OCI-LY3 (cell line): ENCODE results near the gene GMNC.
A peak's percentile ranks its signal among the peaks of the same experiment; 100 is the strongest.

Source experiments
- H2AFZ ChIP-seq: fragments of 200-600, 300-600 bp; shearing (Covaris generic); 2 replicates; pipeline ENCODE4 v1.6.0; 2014; ENCODE audit warnings: antibody characterized with exemption, low read depth, low read length
- H3K27ac ChIP-seq: fragments of 200-600, 300-600 bp; sonication (generic); 2 replicates; pipeline ENCODE4 v1.5.1; 2014; ENCODE audit warnings: mild to moderate bottlenecking, low read length, moderate library complexity, mixed read lengths
- H3K27me3 ChIP-seq: fragments of 200-600, 300-600 bp; sonication (generic); 2 replicates; pipeline ENCODE4 v1.6.1; 2014; ENCODE audit warnings: low read depth, low read length, mixed read lengths
- H3K36me3 ChIP-seq: fragments of 200-600, 300-600 bp; sonication (generic); replicated peaks from 2 replicates; pipeline ENCODE3; 2014; ENCODE audit warnings: low read depth, low read length, mixed read lengths
- H3K4me1 ChIP-seq: fragments of 300-600, 200-600 bp; sonication (generic); 2 replicates; pipeline ENCODE4 v1.6.1; 2014; ENCODE audit warnings: low read length, mixed read lengths
- H3K4me2 ChIP-seq: fragments of 200-600, 300-600 bp; sonication (generic); 2 replicates; pipeline ENCODE4 v1.6.1; 2014; ENCODE audit warnings: low read length, mixed read lengths
- H3K4me3 ChIP-seq: fragments of 300-600, 200-600 bp; sonication (generic); 2 replicates; pipeline ENCODE4 v1.5.1; 2014; ENCODE audit warnings: antibody characterized with exemption, mild to moderate bottlenecking, low read length, moderate library complexity
- H3K79me2 ChIP-seq: fragments of 300-600, 200-600 bp; shearing (Covaris generic); 2 replicates; pipeline ENCODE4 v1.6.1; 2014; ENCODE audit warnings: mild to moderate bottlenecking, low read length, mixed read lengths
- H3K9ac ChIP-seq: fragments of 300-600, 200-600 bp; shearing (Covaris generic); 2 replicates; pipeline ENCODE4 v1.6.0; 2014; ENCODE audit warnings: mild to moderate bottlenecking, low read length, moderate library complexity
- H3K9me3 ChIP-seq: fragments of 200-600, 300-600 bp; shearing (Covaris generic); 2 replicates; pipeline ENCODE4 v1.6.1; 2014; ENCODE audit warnings: low read length, mixed read lengths; ENCODE audit not compliant: insufficient read depth
- H4K20me1 ChIP-seq: fragments of 200-600, 300-600 bp; sonication (generic); 2 replicates; pipeline ENCODE4 v1.6.1; 2016; ENCODE audit warnings: low read length, mixed read lengths; ENCODE audit not compliant: insufficient read depth
- CTCF ChIP-seq: fragments of 200-600, 300-600 bp; sonication (generic); IDR thresholded peaks from 2 replicates; pipeline ENCODE4 v1.5.1; 2014; ENCODE audit warnings: antibody characterized with exemption, low read length, low read depth
- EZH2phosphoT487 ChIP-seq: fragments of 200-600 bp; shearing (Covaris generic); IDR thresholded peaks from 2 replicates; pipeline ENCODE4 v1.6.1; 2018; ENCODE audit warnings: antibody characterized with exemption, mixed run types, low read depth

GMNC gene

GRCh38 chr3:190825386-190826016, 37.0 kb downstream of the GMNC start:
- TF ChIP-seq EZH2phosphoT487 (no peak), CTCF (no peak)

GRCh38 chr3:190811775-190812480, 50.6 kb downstream of the GMNC start:
- H3K9ac ChIP-seq, result peak overlapping the region; percentile 53
- H3K36me3 ChIP-seq, result no peaks in the 10 kb centered on the region
- no peak overlapping the region for H3K27ac ChIP-seq
- H3K4me1 ChIP-seq, result no peaks in the 10 kb centered on the region
- H3K4me3 ChIP-seq, result peak overlapping the region; percentile 79
- H3K9me3 ChIP-seq, result no peaks in the 10 kb centered on the region
- no peaks in the 10 kb centered on the region for H3K79me2 ChIP-seq
- TF ChIP-seq CTCF (peak; percentile 89), EZH2phosphoT487 (no peak)
- H3K27me3 ChIP-seq, result no peaks in the 10 kb centered on the region
- H3K4me2 ChIP-seq, result peak overlapping the region; percentile 88
- H2AFZ ChIP-seq, result peak overlapping the region; percentile 92
- no peaks in the 10 kb centered on the region for H4K20me1 ChIP-seq

More at GRCh38 chr3:190825386-190826016, 37.0 kb downstream of the GMNC start:
- Histone ChIP-seq H4K20me1 (no peaks in the 10 kb centered on the region), H3K79me2 (no peaks in the 10 kb centered on the region), H3K4me1 (peaks cover 7% of the 10 kb centered on the region; the same call in 1 of the 2 replicates), H3K27ac (no peak overlapping the region), H3K4me2 (no peak overlapping the region), H3K36me3 (no peaks in the 10 kb centered on the region), H3K9me3 (no peaks in the 10 kb centered on the region), H3K9ac (no peak overlapping the region), H2AFZ (no peak overlapping the region), H3K4me3 (no peak overlapping the region), H3K27me3 (no peaks in the 10 kb centered on the region)

- H3K79me2 ChIP-seq, result no peaks in the 10 kb centered on the region
- H3K4me2 ChIP-seq, result no peak overlapping the region
- H3K27me3 ChIP-seq, result no peaks in the 10 kb centered on the region
- no peaks in the 10 kb centered on the region for H3K9me3 ChIP-seq
- H3K36me3 ChIP-seq, result no peaks in the 10 kb centered on the region
- H4K20me1 ChIP-seq, result no peaks in the 10 kb centered on the region
- H3K4me1 ChIP-seq, result no peaks in the 10 kb centered on the region
- H3K27ac ChIP-seq, result no peak overlapping the region
- H3K9ac ChIP-seq, result no peak overlapping the region
- H2AFZ ChIP-seq, result no peak overlapping the region
- no peak overlapping the region for H3K4me3 ChIP-seq
- TF ChIP-seq EZH2phosphoT487 (no peak), CTCF (no peak)
Observed at GRCh38 chr3:190810957-190811356, 51.5 kb downstream of the GMNC start.

GRCh38 chr3:190809351-190809750, 53.1 kb downstream of the GMNC start:
- Histone ChIP-seq H3K27me3 (no peaks in the 10 kb centered on the region), H3K27ac (no peak overlapping the region), H3K4me3 (no peak overlapping the region), H3K9me3 (no peaks in the 10 kb centered on the region), H3K36me3 (no peaks in the 10 kb centered on the region), H3K79me2 (no peaks in the 10 kb centered on the region), H2AFZ (no peak overlapping the region), H3K4me2 (no peak overlapping the region), H4K20me1 (no peaks in the 10 kb centered on the region), H3K9ac (no peak overlapping the region), H3K4me1 (no peaks in the 10 kb centered on the region)
- no peak for TF ChIP-seq EZH2phosphoT487
- TF ChIP-seq CTCF, result no peak
